ENCODE results near the gene LCE2C. TPM values are rescaled to one million over a fixed set of nuclear protein-coding genes. Genes with fewer than 3 reads are reported as not detected.

The LCE2C gene
- total RNA-seq, 1 experiment from 2014 or later: not detected

GRCh38 chr1:152640351-152640750 lies 34.7 kb upstream of the LCE2C start:
- Histone ChIP-seq H3K4me3 (ENCODE audit: low read depth, low read length) (no peak overlapping the region), H3K36me3 (ENCODE audit: control insufficient read depth, insufficient read depth, low read length) (no peaks in the 10 kb centered on the region), H3K4me1 (no peaks in the 10 kb centered on the region), H3K27me3 (replicated peaks; ENCODE audit: control insufficient read depth, insufficient read depth, low read length) (no peaks in the 10 kb centered on the region), H3K9me3 (no peaks in the 10 kb centered on the region)
- no peaks in the 10 kb centered on the region for H3K36me3 Mint-ChIP-seq (ENCODE audit: insufficient read depth, unreplicated experiment)
- no TSS peak for BruUV-seq (replicated peaks)
- ChIA-PET POLR2A (no interaction called here), CTCF (no interaction called here)
- no peak overlapping the region for H3K27ac Mint-ChIP-seq (ENCODE audit: unreplicated experiment)
- H3K27me3 Mint-ChIP-seq (ENCODE audit: insufficient read depth, unreplicated experiment): peaks cover 7% of the 10 kb centered on the region
- no peaks in the 10 kb centered on the region for H3K9me3 Mint-ChIP-seq (ENCODE audit: unreplicated experiment)
- no peak for DNase-seq
- H3K4me3 Mint-ChIP-seq (ENCODE audit: unreplicated experiment): no peak overlapping the region
- no peak for TF ChIP-seq CTCF (IDR thresholded peaks at IDR 0.05; ENCODE audit: insufficient read depth in 1 of 2, low read depth in 1 of 2, low read length in 1 of 2, severe bottlenecking in 1 of 2, unreplicated experiment in 1 of 2)
- intact Hi-C loops (cut with micrococcal nuclease; ENCODE audit: unreplicated experiment): no loop called here
- H3K4me1 Mint-ChIP-seq (ENCODE audit: low read depth, unreplicated experiment): no peaks in the 10 kb centered on the region

GRCh38 chr1:152643945-152644344 lies 31.1 kb upstream of the LCE2C start:
- H3K9me3 Mint-ChIP-seq (ENCODE audit: unreplicated experiment): no peaks in the 10 kb centered on the region
- TF ChIP-seq CTCF (IDR thresholded peaks at IDR 0.05; ENCODE audit: insufficient read depth in 1 of 2, low read depth in 1 of 2, low read length in 1 of 2, severe bottlenecking in 1 of 2, unreplicated experiment in 1 of 2): no peak
- no peaks in the 10 kb centered on the region for H3K36me3 ChIP-seq (ENCODE audit: control insufficient read depth, insufficient read depth, low read length)
- CTCF ChIA-PET: interaction anchor here (0.6 to 1.2 kb wide), 2 partner anchors 10 to 83 kb away, joined by 3 read pairs; no protein-coding TSS in a partner anchor
- peaks cover 7% of the 10 kb centered on the region for H3K27me3 Mint-ChIP-seq (ENCODE audit: insufficient read depth, unreplicated experiment)
- H3K27ac Mint-ChIP-seq (ENCODE audit: unreplicated experiment): no peak overlapping the region
- no peaks in the 10 kb centered on the region for H3K36me3 Mint-ChIP-seq (ENCODE audit: insufficient read depth, unreplicated experiment)
- H3K4me1 Mint-ChIP-seq (ENCODE audit: low read depth, unreplicated experiment): no peaks in the 10 kb centered on the region
- no peaks in the 10 kb centered on the region for H3K9me3 ChIP-seq
- POLR2A ChIA-PET: no interaction called here
- DNase-seq: no peak
- no peak overlapping the region for H3K4me3 Mint-ChIP-seq (ENCODE audit: unreplicated experiment)
- no peaks in the 10 kb centered on the region for H3K4me1 ChIP-seq
- intact Hi-C loops (cut with micrococcal nuclease; ENCODE audit: unreplicated experiment): no loop called here
- BruUV-seq (replicated peaks): no TSS peak
- no peak overlapping the region for H3K4me3 ChIP-seq (ENCODE audit: low read depth, low read length)
- H3K27me3 ChIP-seq (replicated peaks; ENCODE audit: control insufficient read depth, insufficient read depth, low read length): no peaks in the 10 kb centered on the region

GRCh38 chr1:152645146-152645545 lies 29.9 kb upstream of the LCE2C start:
- CTCF ChIA-PET: no interaction called here
- intact Hi-C loops (cut with micrococcal nuclease; ENCODE audit: unreplicated experiment): no loop called here
- Histone ChIP-seq H3K4me1 (no peaks in the 10 kb centered on the region), H3K4me3 (ENCODE audit: low read depth, low read length) (no peak overlapping the region), H3K27me3 (replicated peaks; ENCODE audit: control insufficient read depth, insufficient read depth, low read length) (no peaks in the 10 kb centered on the region), H3K36me3 (ENCODE audit: control insufficient read depth, insufficient read depth, low read length) (no peaks in the 10 kb centered on the region), H3K9me3 (no peaks in the 10 kb centered on the region)
- Mint-ChIP-seq H3K9me3 (ENCODE audit: unreplicated experiment) (no peaks in the 10 kb centered on the region), H3K27ac (ENCODE audit: unreplicated experiment) (no peak overlapping the region), H3K4me1 (ENCODE audit: low read depth, unreplicated experiment) (no peaks in the 10 kb centered on the region), H3K4me3 (ENCODE audit: unreplicated experiment) (no peak overlapping the region), H3K27me3 (ENCODE audit: insufficient read depth, unreplicated experiment) (peaks cover 7% of the 10 kb centered on the region), H3K36me3 (ENCODE audit: insufficient read depth, unreplicated experiment) (no peaks in the 10 kb centered on the region)
- POLR2A ChIA-PET: no interaction called here
- no peak for DNase-seq
- no peak for TF ChIP-seq CTCF (IDR thresholded peaks at IDR 0.05; ENCODE audit: insufficient read depth in 1 of 2, low read depth in 1 of 2, low read length in 1 of 2, severe bottlenecking in 1 of 2, unreplicated experiment in 1 of 2)
- BruUV-seq (replicated peaks): no TSS peak

Measured in Caco-2 (cell line).